ENCODE measurements around the gene HEMK1.

Gene HEMK1

GRCh38 chr3:50625231-50626182, 56.2 kb downstream of the HEMK1 start:
- DNase-seq = no peak
- no peak overlapping the region for H3K27ac ChIP-seq
- no peaks in the 10 kb centered on the region for H3K36me3 ChIP-seq (replicated peaks)
- no peak for TF ChIP-seq CTCF (IDR thresholded peaks at IDR 0.05; ENCODE audit: low read depth, low read length, missing control alignments)
- in situ Hi-C loops (cut with HindIII; ENCODE audit: low pct_ligation_motif_present, low sequenced_read_pairs) = no loop called here
- H3K27me3 ChIP-seq (replicated peaks) = no peaks in the 10 kb centered on the region
- H3K4me3 ChIP-seq (ENCODE audit: low read depth, low read length) = no peak overlapping the region

- TF ChIP-seq CTCF (IDR thresholded peaks at IDR 0.05; ENCODE audit: low read depth, low read length, missing control alignments) = no peak
- H3K27me3 ChIP-seq (replicated peaks) = no peaks in the 10 kb centered on the region
- H3K36me3 ChIP-seq (replicated peaks) = no peaks in the 10 kb centered on the region
- in situ Hi-C loops (cut with HindIII; ENCODE audit: low pct_ligation_motif_present, low sequenced_read_pairs) = no loop called here
- no peak overlapping the region for H3K4me3 ChIP-seq (ENCODE audit: low read depth, low read length)
- H3K27ac ChIP-seq = no peak overlapping the region
- no peak for DNase-seq
These were observed 57.1 kb downstream of the HEMK1 start for GRCh38 chr3:50626401-50626800.

GRCh38 chr3:50627407-50628051, 58.2 kb downstream of the HEMK1 start:
- in situ Hi-C loops (cut with HindIII; ENCODE audit: low pct_ligation_motif_present, low sequenced_read_pairs) = no loop called here

GRCh38 chr3:50628601-50629000, 59.3 kb downstream of the HEMK1 start:
- DNase-seq = no peak
- H3K4me3 ChIP-seq (ENCODE audit: low read depth, low read length) = no peak overlapping the region
- no peaks in the 10 kb centered on the region for H3K27me3 ChIP-seq (replicated peaks)
- H3K36me3 ChIP-seq (replicated peaks) = no peaks in the 10 kb centered on the region
- in situ Hi-C loops (cut with HindIII; ENCODE audit: low pct_ligation_motif_present, low sequenced_read_pairs) = no loop called here
- TF ChIP-seq CTCF (IDR thresholded peaks at IDR 0.05; ENCODE audit: low read depth, low read length, missing control alignments) = no peak
- no peak overlapping the region for H3K27ac ChIP-seq

More at GRCh38 chr3:50627407-50628051, 58.2 kb downstream of the HEMK1 start:
- DNase-seq = peak; percentile 45
- no peak overlapping the region for H3K27ac ChIP-seq
- H3K36me3 ChIP-seq (replicated peaks) = no peaks in the 10 kb centered on the region
- no peaks in the 10 kb centered on the region for H3K27me3 ChIP-seq (replicated peaks)
- peak; percentile 73 for TF ChIP-seq CTCF (IDR thresholded peaks at IDR 0.05; ENCODE audit: low read depth, low read length, missing control alignments)
- no peak overlapping the region for H3K4me3 ChIP-seq (ENCODE audit: low read depth, low read length)

- Histone ChIP-seq H3K36me3 (replicated peaks) (no peaks in the 10 kb centered on the region), H3K27me3 (replicated peaks) (no peaks in the 10 kb centered on the region), H3K4me3 (ENCODE audit: low read depth, low read length) (no peak overlapping the region), H3K27ac (no peak overlapping the region)
- DNase-seq = no peak
- no peak for TF ChIP-seq CTCF (IDR thresholded peaks at IDR 0.05; ENCODE audit: low read depth, low read length, missing control alignments)
- in situ Hi-C loops (cut with HindIII; ENCODE audit: low pct_ligation_motif_present, low sequenced_read_pairs) = no loop called here
These were observed 61.1 kb downstream of the HEMK1 start for GRCh38 chr3:50630394-50630793.

All from brain microvascular endothelial cell (primary cell).